SK-N-MC (cell line): ENCODE results near the gene UGT1A7.

Experiments used
- EZH2 ChIP-seq: fragments of 200-600 bp; sonication (generic); IDR thresholded peaks from one replicate; pipeline ENCODE4 v1.6.1; 2017; ENCODE audit warnings: antibody characterized with exemption
- FOXP2 ChIP-seq: optimal IDR thresholded peaks from 2 replicates; pipeline ENCODE3; 2011; ENCODE audit warnings: mild to moderate bottlenecking, moderate library complexity; ENCODE audit not compliant: insufficient read depth; ENCODE audit errors: extremely low read length, control extremely low read depth
- POLR2AphosphoS5 ChIP-seq: IDR thresholded peaks from 2 replicates; pipeline ENCODE4 v1.6.1; 2012; ENCODE audit warnings: mild to moderate bottlenecking, low read depth, low read length, borderline replicate concordance

DNA sequence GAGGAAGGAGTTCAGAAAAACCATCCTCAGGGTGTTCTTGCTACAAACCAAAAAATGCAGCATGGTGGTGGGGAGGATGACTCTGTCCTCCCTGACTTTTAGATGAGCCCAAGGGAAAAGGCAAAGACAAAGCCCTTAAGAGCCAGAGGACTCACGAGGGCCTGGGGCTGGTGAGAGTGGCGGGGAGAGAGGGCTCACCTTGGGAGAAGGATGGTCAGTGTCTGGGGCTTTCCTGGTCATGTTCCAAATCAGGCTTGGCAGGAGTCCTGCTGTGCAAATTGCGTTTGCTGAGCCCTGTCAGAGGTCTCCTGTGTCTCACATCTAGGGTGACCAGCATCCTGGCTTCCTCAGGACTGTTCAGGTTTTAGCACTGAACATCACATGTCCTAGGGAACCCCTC lies 83.1 kb downstream of the UGT1A7 start:
- TF ChIP-seq POLR2AphosphoS5 (no peak), EZH2 (no peak), FOXP2 (no peak)
